Measurements from ENCODE around the gene YEATS2.

DNA sequence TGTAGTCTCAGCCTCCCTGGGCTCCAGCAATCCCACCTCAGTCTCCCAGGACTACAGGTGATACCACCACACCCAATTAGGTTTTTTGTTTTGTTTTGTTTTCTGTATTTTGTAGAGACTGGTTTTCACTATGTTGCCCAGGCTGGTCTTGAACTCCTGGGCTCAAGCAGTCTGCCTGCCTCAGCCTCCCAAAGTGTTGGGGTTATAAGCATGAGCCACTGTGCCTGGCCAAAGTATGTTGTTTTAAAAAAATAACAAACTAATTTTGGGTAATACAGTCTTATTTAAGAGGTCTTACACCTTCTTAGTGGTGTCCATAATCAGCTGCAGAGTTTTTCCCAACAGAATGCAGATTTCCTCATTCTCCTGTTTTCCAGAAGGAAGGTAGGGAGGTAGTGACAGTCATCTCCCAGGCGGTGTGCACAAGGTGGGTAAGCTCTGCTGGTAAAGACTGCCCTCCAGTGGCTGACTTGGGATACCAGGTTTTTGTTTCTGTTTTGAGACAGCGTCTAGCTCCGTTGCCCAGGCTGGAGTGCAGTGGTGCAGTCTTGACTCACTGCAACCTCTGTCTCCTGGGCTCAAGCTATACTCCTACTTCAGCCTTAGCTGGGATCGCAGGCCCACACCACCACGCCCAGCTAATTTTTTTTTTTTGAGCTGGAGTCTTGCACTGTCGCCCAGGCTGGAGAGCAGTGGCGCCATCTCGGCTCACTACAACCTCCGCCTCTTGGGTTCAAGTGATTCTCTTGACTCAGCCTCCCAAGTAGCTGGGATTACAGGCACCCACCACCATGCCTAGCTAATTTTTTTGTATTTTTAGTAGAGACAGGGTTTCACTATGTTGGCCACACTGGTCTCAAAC is 69.4 kb downstream of the YEATS2 start:
- TF ChIP-seq, protein P1, sequence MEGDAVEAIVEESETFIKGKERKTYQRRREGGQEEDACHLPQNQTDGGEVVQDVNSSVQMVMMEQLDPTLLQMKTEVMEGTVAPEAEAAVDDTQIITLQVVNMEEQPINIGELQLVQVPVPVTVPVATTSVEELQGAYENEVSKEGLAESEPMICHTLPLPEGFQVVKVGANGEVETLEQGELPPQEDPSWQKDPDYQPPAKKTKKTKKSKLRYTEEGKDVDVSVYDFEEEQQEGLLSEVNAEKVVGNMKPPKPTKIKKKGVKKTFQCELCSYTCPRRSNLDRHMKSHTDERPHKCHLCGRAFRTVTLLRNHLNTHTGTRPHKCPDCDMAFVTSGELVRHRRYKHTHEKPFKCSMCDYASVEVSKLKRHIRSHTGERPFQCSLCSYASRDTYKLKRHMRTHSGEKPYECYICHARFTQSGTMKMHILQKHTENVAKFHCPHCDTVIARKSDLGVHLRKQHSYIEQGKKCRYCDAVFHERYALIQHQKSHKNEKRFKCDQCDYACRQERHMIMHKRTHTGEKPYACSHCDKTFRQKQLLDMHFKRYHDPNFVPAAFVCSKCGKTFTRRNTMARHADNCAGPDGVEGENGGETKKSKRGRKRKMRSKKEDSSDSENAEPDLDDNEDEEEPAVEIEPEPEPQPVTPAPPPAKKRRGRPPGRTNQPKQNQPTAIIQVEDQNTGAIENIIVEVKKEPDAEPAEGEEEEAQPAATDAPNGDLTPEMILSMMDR (IDR thresholded peaks at IDR 0.05): peak in 5 of 7 experiments; percentile 55 to 80 (median 75)
- TF ChIP-seq POLR2A (IDR thresholded peaks at IDR 0.05) (no peak), POLR2AphosphoS5 (IDR thresholded peaks at IDR 0.05) (peak in 1 of 3 donors; percentile 21)

Data from stomach (tissue), 4 donors.